HCT116 (cell line): ENCODE data around the gene DNAJB7. TPM values are rescaled to one million over a fixed set of nuclear protein-coding genes. Genes with fewer than 3 reads are reported as not detected.

Source experiments
- ATAC-seq: fragments of 200-7000 bp; cut with Tn5 transposase; 2 replicates; pipeline ENCODE4 v1.9.1; 2020; ENCODE audit warnings: mild to moderate bottlenecking, moderate library complexity
- BruUV-seq: library from RNA; stranded (reverse); fragments of 400-500 nt; replicated peaks from 2 replicates; lab custom pipeline; 2021; lab: Mats Ljungman, UMichigan
- CTCF ChIA-PET: fragments of 300-600 bp; sonication (Branson Sonifier 250); formaldehyde crosslinking; loops from one replicate; lab custom pipeline; 2021; ENCODE audit warnings: antibody characterized with exemption; lab: Charles Lee
- POLR2A ChIA-PET: fragments of 300-600, 350-600 bp; sonication (Branson Sonifier 250); formaldehyde crosslinking; loops from one replicate; lab custom pipeline; 2021; ENCODE audit warnings: antibody characterized with exemption; lab: Charles Lee
- RAD21 ChIA-PET, 2 experiments: fragments of 300-600 bp; sonication (Branson Sonifier 250); formaldehyde crosslinking; loops; one replicate each; lab custom pipeline; 2023; ENCODE audit warnings: low total read pairs in 2 of 2; ENCODE audit not compliant: uncharacterized antibody in 2 of 2, unreplicated experiment in 2 of 2, low non-redundant PET in 1 of 2; lab: Charles Lee
- DNase-seq: peaks from one replicate; pipeline ENCODE4 v3.0.0-alpha.2; 2010; ENCODE audit warnings: low read depth, low spot score
- H2AFZ ChIP-seq: fragments of 200-600 bp; shearing (Covaris generic), sonication (generic); 2 replicates; pipeline ENCODE4 v1.6.1; 2017; ENCODE audit warnings: low read depth, mixed run types, mixed read lengths, antibody characterized with exemption, low read length; ENCODE audit not compliant: poor library complexity, severe bottlenecking
- H3K27ac ChIP-seq: 2 replicates; pipeline ENCODE4 v1.5.1; 2012; ENCODE audit warnings: low read depth, low read length
- H3K27me3 ChIP-seq: fragments of 200-600 bp; sonication (generic); 2 replicates; pipeline ENCODE4 v1.6.1; 2016; ENCODE audit warnings: mixed run types, low read length, mixed read lengths; ENCODE audit not compliant: insufficient read depth
- H3K36me3 ChIP-seq, 2 experiments: fragments of 200-500 bp in 1 of 2; fragments of 200-600 bp in 1 of 2; sonication (Bioruptor generic) in 1 of 2; sonication (generic) in 1 of 2; 2 replicates each; pipeline versions ENCODE4 v1.5.1 to v1.6.1; 2014 to 2016; ENCODE audit warnings: low read length in 2 of 2, inconsistent platforms in 1 of 2, mixed read lengths in 1 of 2, mixed run types in 1 of 2; ENCODE audit not compliant: insufficient read depth in 2 of 2, control insufficient read depth in 1 of 2
- H3K4me1 ChIP-seq, 2 experiments: fragments of 200-600 bp in 1 of 2; sonication (generic) in 1 of 2; 2 replicates each; pipeline versions ENCODE4 v1.5.1 to v1.6.1; 2012 to 2017; ENCODE audit warnings: low read length in 2 of 2, inconsistent platforms in 1 of 2, mild to moderate bottlenecking in 1 of 2, mixed read lengths in 1 of 2, mixed run types in 1 of 2, moderate library complexity in 1 of 2; ENCODE audit not compliant: insufficient read depth in 2 of 2, control insufficient read depth in 1 of 2
- H3K4me2 ChIP-seq: fragments of 200-600 bp; sonication (generic); 2 replicates; pipeline ENCODE4 v1.6.1; 2017; ENCODE audit warnings: mixed run types, low read length, mixed read lengths
- H3K4me3 ChIP-seq, 2 experiments: fragments of 200-600 bp in 1 of 2; sonication (generic) in 1 of 2; replicated peaks in 1 of 2; 2 replicates each; pipeline ENCODE4 v1.5.1; 2011 to 2016; ENCODE audit warnings: low read length in 2 of 2, control low read depth in 1 of 2, low read depth in 1 of 2, mild to moderate bottlenecking in 1 of 2, mixed read lengths in 1 of 2, mixed run types in 1 of 2
- H3K79me2 ChIP-seq: fragments of 200-600 bp; sonication (generic); 2 replicates; pipeline ENCODE4 v1.6.1; 2017; ENCODE audit warnings: mild to moderate bottlenecking, mixed run types, low read length, moderate library complexity, mixed read lengths; ENCODE audit not compliant: insufficient read depth
- H3K9ac ChIP-seq: fragments of 200-600 bp; sonication (generic); 2 replicates; pipeline ENCODE4 v1.6.1; 2016; ENCODE audit warnings: low read length, mixed read lengths
- H3K9me2 ChIP-seq: fragments of 200-600 bp; sonication (generic), shearing (Covaris generic); 2 replicates; pipeline ENCODE4 v1.6.1; 2017; ENCODE audit warnings: mixed run types, mild to moderate bottlenecking, moderate library complexity; ENCODE audit not compliant: insufficient read depth
- H3K9me3 ChIP-seq, 2 experiments: fragments of 200-500 bp in 1 of 2; fragments of 200-600 bp in 1 of 2; sonication (Bioruptor generic) in 1 of 2; sonication (generic) in 1 of 2; 2 replicates each; pipeline ENCODE4 v1.6.1; 2014 to 2017; ENCODE audit warnings: low read length in 2 of 2, mixed read lengths in 2 of 2, inconsistent platforms in 1 of 2, low read depth in 1 of 2, mild to moderate bottlenecking in 1 of 2, mixed run types in 1 of 2, moderate library complexity in 1 of 2; ENCODE audit not compliant: control insufficient read depth in 1 of 2, insufficient read depth in 1 of 2
- H4K20me1 ChIP-seq: fragments of 200-600 bp; sonication (generic), shearing (Covaris generic); 2 replicates; pipeline ENCODE4 v1.6.1; 2017; ENCODE audit warnings: mixed run types, mild to moderate bottlenecking, moderate library complexity; ENCODE audit not compliant: insufficient read depth
- EGR1 ChIP-seq: IDR thresholded peaks from 2 replicates; pipeline ENCODE4 v1.6.1; 2012; ENCODE audit warnings: low read depth
- JUND ChIP-seq: IDR thresholded peaks from 2 replicates; pipeline ENCODE4 v1.6.1; 2012
- POLR2A ChIP-seq: IDR thresholded peaks from 2 replicates; pipeline ENCODE4 v1.7.0; 2011; ENCODE audit warnings: borderline replicate concordance; ENCODE audit not compliant: insufficient read depth, insufficient read length; ENCODE audit errors: extremely low read depth
- POLR2AphosphoS5 ChIP-seq: IDR thresholded peaks from 2 replicates; pipeline ENCODE4 v1.6.1; 2011; ENCODE audit warnings: mild to moderate bottlenecking, low read depth, low read length, moderate library complexity
- SRF ChIP-seq: IDR thresholded peaks from 2 replicates; pipeline ENCODE4 v1.6.1; 2012; ENCODE audit warnings: low read depth
- TCF7L2 ChIP-seq: IDR thresholded peaks from 2 replicates; pipeline ENCODE4 v1.7.0; 2011; ENCODE audit warnings: borderline replicate concordance, inconsistent platforms; ENCODE audit not compliant: insufficient read depth, insufficient read length; ENCODE audit errors: extremely low read depth
- ZNF274 ChIP-seq: fragments of 200-500 bp; sonication (Bioruptor generic); IDR thresholded peaks from 2 replicates; pipeline ENCODE4 v1.6.1; 2014; ENCODE audit warnings: mild to moderate bottlenecking, low read depth, low read length, inconsistent platforms
- intact Hi-C: fragments of 100-400 bp; cut with micrococcal nuclease; formaldehyde crosslinking; loops from 2 replicates; pipeline ENCODE4 v1.10.0; 2022
- microRNA-seq: library from miRNA; unstranded; fragments of <30 nt; microRNA quantifications from one replicate; pipeline ENCODE4, GENCODE V29; 2016; ENCODE audit warnings: borderline number of aligned reads
- total RNA-seq: library from RNA; stranded (reverse); gene quantifications from one replicate; pipeline ENCODE4 v1.2.1, GENCODE V29; 2021; ENCODE audit not compliant: unreplicated experiment
- TF ChIP-seq, protein P1 (sequence below): IDR thresholded peaks from 2 replicates; pipeline ENCODE4 v1.6.1; 2011; ENCODE audit warnings: mild to moderate bottlenecking, low read length, moderate library complexity; ENCODE audit not compliant: insufficient replicate concordance; ENCODE audit errors: extremely low read depth
- TF ChIP-seq, protein P2 (sequence below): IDR thresholded peaks from 2 replicates; pipeline ENCODE4 v1.6.1; 2012
- TF ChIP-seq, protein P3 (sequence below): IDR thresholded peaks from 2 replicates; pipeline ENCODE4 v1.6.1; 2012

The DNAJB7 gene
- total RNA-seq, 1 experiment from 2014 or later, result not detected

DNA sequence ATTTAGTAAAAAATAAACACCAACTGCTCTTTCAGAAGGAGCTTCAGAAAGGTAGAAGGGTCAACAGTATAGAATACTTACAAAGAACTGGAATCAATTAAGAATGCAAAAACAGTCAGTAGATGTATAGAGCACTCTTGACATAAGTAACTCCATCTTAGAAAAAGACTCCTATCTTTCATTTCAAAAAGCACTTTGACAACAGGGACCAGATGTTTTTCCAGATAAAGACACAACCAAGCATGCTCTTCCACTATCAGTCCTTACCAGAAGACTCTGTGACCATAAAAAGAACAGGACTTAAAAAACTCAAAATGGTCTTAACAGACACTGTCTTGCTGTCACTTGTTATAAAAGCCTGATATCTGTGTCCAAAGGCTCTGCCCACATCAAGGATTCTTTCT lies 48.0 kb downstream of the DNAJB7 start:
- POLR2A ChIA-PET, result no interaction called here
- Histone ChIP-seq H3K9me3 (no peaks in the 10 kb centered on the region), H2AFZ (no peak overlapping the region), H3K4me2 (no peak overlapping the region), H3K36me3 (no peaks in the 10 kb centered on the region), H4K20me1 (no peaks in the 10 kb centered on the region), H3K9me2 (no peaks in the 10 kb centered on the region), H3K4me3 (no peak overlapping the region), H3K9ac (no peak overlapping the region), H3K79me2 (peaks cover 85% of the 10 kb centered on the region), H3K4me1 (peaks cover 8 to 22% of the 10 kb centered on the region in 2 experiments; a peak in 3 of 4 replicates), H3K27ac (no peak overlapping the region), H3K27me3 (no peaks in the 10 kb centered on the region)
- CTCF ChIA-PET, result no interaction called here
- RAD21 ChIA-PET, result no interaction called here
- TF ChIP-seq, protein P1, sequence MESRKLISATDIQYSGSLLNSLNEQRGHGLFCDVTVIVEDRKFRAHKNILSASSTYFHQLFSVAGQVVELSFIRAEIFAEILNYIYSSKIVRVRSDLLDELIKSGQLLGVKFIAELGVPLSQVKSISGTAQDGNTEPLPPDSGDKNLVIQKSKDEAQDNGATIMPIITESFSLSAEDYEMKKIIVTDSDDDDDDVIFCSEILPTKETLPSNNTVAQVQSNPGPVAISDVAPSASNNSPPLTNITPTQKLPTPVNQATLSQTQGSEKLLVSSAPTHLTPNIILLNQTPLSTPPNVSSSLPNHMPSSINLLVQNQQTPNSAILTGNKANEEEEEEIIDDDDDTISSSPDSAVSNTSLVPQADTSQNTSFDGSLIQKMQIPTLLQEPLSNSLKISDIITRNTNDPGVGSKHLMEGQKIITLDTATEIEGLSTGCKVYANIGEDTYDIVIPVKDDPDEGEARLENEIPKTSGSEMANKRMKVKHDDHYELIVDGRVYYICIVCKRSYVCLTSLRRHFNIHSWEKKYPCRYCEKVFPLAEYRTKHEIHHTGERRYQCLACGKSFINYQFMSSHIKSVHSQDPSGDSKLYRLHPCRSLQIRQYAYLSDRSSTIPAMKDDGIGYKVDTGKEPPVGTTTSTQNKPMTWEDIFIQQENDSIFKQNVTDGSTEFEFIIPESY, result no peak
- TF ChIP-seq POLR2AphosphoS5, result no peak
- no peak for TF ChIP-seq EGR1
- TF ChIP-seq SRF, result no peak
- TF ChIP-seq, protein P2, sequence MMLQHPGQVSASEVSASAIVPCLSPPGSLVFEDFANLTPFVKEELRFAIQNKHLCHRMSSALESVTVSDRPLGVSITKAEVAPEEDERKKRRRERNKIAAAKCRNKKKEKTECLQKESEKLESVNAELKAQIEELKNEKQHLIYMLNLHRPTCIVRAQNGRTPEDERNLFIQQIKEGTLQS, result no peak
- TF ChIP-seq TCF7L2, result no peak
- no peak for TF ChIP-seq ZNF274
- no peak for TF ChIP-seq POLR2A
- no peak for TF ChIP-seq JUND
- TF ChIP-seq, protein P3, sequence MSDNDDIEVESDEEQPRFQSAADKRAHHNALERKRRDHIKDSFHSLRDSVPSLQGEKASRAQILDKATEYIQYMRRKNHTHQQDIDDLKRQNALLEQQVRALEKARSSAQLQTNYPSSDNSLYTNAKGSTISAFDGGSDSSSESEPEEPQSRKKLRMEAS, result no peak
- DNase-seq (no peak), ATAC-seq (no peak)
- no TSS peak for BruUV-seq
- intact Hi-C loops, result no loop called here

Small RNA genes within 50 kb of the gene (microRNA-seq; reads per million reads assigned to microRNA genes)
- 6.8 reads per million, percentile 17 among the genes with 10 or more reads in this experiment for gene MIR4766

Other genes with a start within 250 kb of the DNAJB7 start
- 28.0 TPM for gene MRTFA, start 225.4 kb downstream of the DNAJB7 start, total RNA-seq
- not detected for gene MCHR1, start 182.6 kb downstream of the DNAJB7 start, total RNA-seq
- 16.6 TPM for gene SLC25A17, start 42.8 kb downstream of the DNAJB7 start, total RNA-seq
- gene ST13, start 5.5 kb downstream of the DNAJB7 start, total RNA-seq, result 301 TPM
- 29.8 TPM for gene XPNPEP3, start 5.0 kb downstream of the DNAJB7 start, total RNA-seq
- 51.2 TPM for gene RBX1, start 89.3 kb upstream of the DNAJB7 start, total RNA-seq
- gene EP300, start 230.5 kb upstream of the DNAJB7 start, total RNA-seq, result 38.8 TPM